K562 (cell line): Measurements from ENCODE around the gene CMSS1. TPM values are rescaled to one million over a fixed set of nuclear protein-coding genes. Genes with fewer than 3 reads are reported as not detected.

Experiments used
- ATAC-seq: fragments of 200-7000 bp; cut with Tn5 transposase; 3 replicates; pipeline ENCODE4 v1.9.1; 2020; ENCODE audit warnings: moderate library complexity
- BruUV-seq: library from RNA; stranded (reverse); fragments of 400-500 nt; replicated peaks from 2 replicates; lab custom pipeline; 2021; lab: Mats Ljungman, UMichigan
- CTCF ChIA-PET: fragments of 300-600 bp; formaldehyde crosslinking; extraction: SDS; loops from one replicate; lab custom pipeline; 2021; ENCODE audit warnings: low intra/inter-chr PET ratio; lab: Yijun Ruan, JAX
- POLR2A ChIA-PET: fragments of 300-600, 350-650 bp; sonication (Branson Sonifier 250); formaldehyde crosslinking; extraction: SDS; loops from one replicate; lab custom pipeline; 2021; ENCODE audit warnings: antibody characterized with exemption, inconsistent platforms; lab: Yijun Ruan, JAX
- DNase-seq, 4 experiments: peaks; one replicate each; pipeline versions ENCODE4 v3.0.0 to v3.0.0-alpha.2; 2011 to 2018; ENCODE audit warnings: low spot score in 3 of 4, mixed read lengths in 3 of 4; ENCODE audit errors: extremely low read depth in 1 of 4
- FAIRE-seq: peaks from 2 replicates; lab custom pipeline; 2011; peaks lifted over from hg19 to GRCh38; lab: Jason Lieb, UNC
- H2AFZ ChIP-seq: 2 replicates; pipeline ENCODE4 v1.6.0; 2011; ENCODE audit warnings: low read depth, low read length, control low read depth, inconsistent platforms
- H3K27ac ChIP-seq: fragments of 200-600 bp; 3 replicates; pipeline ENCODE4 v1.8.0; 2011; ENCODE audit warnings: low read depth, mild to moderate bottlenecking, control low read depth, inconsistent platforms, low read length, moderate library complexity, mixed read lengths; ENCODE audit errors: extremely low read depth
- H3K27me3 ChIP-seq, 2 experiments: fragments of 300-600 bp in 1 of 2; 2 replicates in 1 of 2; 3 replicates in 1 of 2; pipeline versions ENCODE4 v1.6.0 to v1.8.0; 2011; ENCODE audit warnings: inconsistent platforms in 2 of 2, low read length in 2 of 2, mild to moderate bottlenecking in 1 of 2, mixed read lengths in 1 of 2, moderate library complexity in 1 of 2; ENCODE audit not compliant: control insufficient read depth in 2 of 2, insufficient read depth in 2 of 2
- H3K36me3 ChIP-seq: fragments of 300-600 bp; 3 replicates; pipeline ENCODE4 v1.8.0; 2011; ENCODE audit warnings: mild to moderate bottlenecking, low read length, inconsistent platforms; ENCODE audit not compliant: control insufficient read depth, insufficient read depth
- H3K4me1 ChIP-seq, 2 experiments: fragments of 200-600 bp in 1 of 2; replicated peaks in 1 of 2; 2 replicates in 1 of 2; 3 replicates in 1 of 2; pipeline versions ENCODE4 v1.5.1 to v1.8.0; 2011; ENCODE audit warnings: inconsistent platforms in 2 of 2, low read length in 2 of 2, mild to moderate bottlenecking in 1 of 2, mixed read lengths in 1 of 2, moderate library complexity in 1 of 2; ENCODE audit not compliant: control insufficient read depth in 2 of 2, insufficient read depth in 2 of 2
- H3K4me2 ChIP-seq: 2 replicates; pipeline ENCODE4 v1.6.1; 2011; ENCODE audit warnings: low read length, control low read depth, inconsistent platforms, mixed read lengths; ENCODE audit not compliant: insufficient read depth
- H3K4me3 ChIP-seq: fragments of 200-600 bp; sonication (generic), shearing (Covaris generic); 2 replicates; pipeline ENCODE4 v1.5.1; 2016; ENCODE audit warnings: control low read depth, inconsistent platforms
- H3K79me2 ChIP-seq: fragments of 200-600 bp; 3 replicates; pipeline ENCODE4 v1.8.0; 2011; ENCODE audit warnings: low read length, inconsistent platforms; ENCODE audit not compliant: control insufficient read depth, insufficient read depth
- H3K9ac ChIP-seq, 2 experiments: 2 replicates each; pipeline versions ENCODE4 v1.6.0 to v1.6.1; 2011; ENCODE audit warnings: low read depth in 2 of 2, low read length in 2 of 2, control low read depth in 1 of 2, inconsistent platforms in 1 of 2, mild to moderate bottlenecking in 1 of 2, mixed read lengths in 1 of 2; ENCODE audit not compliant: insufficient read depth in 1 of 2
- H3K9me1 ChIP-seq: one replicate; pipeline ENCODE4 v1.6.0; 2011; ENCODE audit warnings: inconsistent platforms, mild to moderate bottlenecking, low read length, moderate library complexity; ENCODE audit not compliant: control insufficient read depth, insufficient read depth
- H3K9me3 ChIP-seq: replicated peaks from 2 replicates; pipeline ENCODE4 v1.5.1; 2011; ENCODE audit warnings: low read depth, low read length, inconsistent platforms; ENCODE audit not compliant: control insufficient read depth, insufficient read depth
- H4K20me1 ChIP-seq: replicated peaks from 2 replicates; pipeline ENCODE4 v1.6.1; 2011; ENCODE audit warnings: low read length, inconsistent platforms, mixed read lengths; ENCODE audit not compliant: control insufficient read depth, insufficient read depth
- CHD4 ChIP-seq: fragments of 200-600 bp; sonication (generic); IDR thresholded peaks from 3 replicates; pipeline ENCODE4 v1.6.1; 2012; ENCODE audit warnings: low read depth, mild to moderate bottlenecking, mixed read lengths, low read length, inconsistent platforms; ENCODE audit not compliant: insufficient read depth, insufficient replicate concordance, poor library complexity, severe bottlenecking
- CREM ChIP-seq: IDR thresholded peaks from 2 replicates; pipeline ENCODE4 v1.6.1; 2014; ENCODE audit warnings: antibody characterized with exemption, low read depth
- IFI16 ChIP-seq: fragments of 250-450 bp; sonication (Bioruptor Pico); IDR thresholded peaks from 2 replicates; pipeline ENCODE4 v2.1.2; 2022; ENCODE audit warnings: mild to moderate bottlenecking, inconsistent platforms
- MEIS2 ChIP-seq: fragments of 450-650 bp; IDR thresholded peaks from 2 replicates; pipeline ENCODE4 v1.6.1; 2014; ENCODE audit warnings: mild to moderate bottlenecking; ENCODE audit not compliant: partially characterized antibody
- POLR2A ChIP-seq: fragments of 450-650 bp; conservative IDR thresholded peaks from 2 replicates; pipeline ENCODE4 v1.6.1; 2016
- PTTG1 ChIP-seq: fragments of 450-650 bp; IDR thresholded peaks from 2 replicates; pipeline ENCODE4 v1.6.1; 2016; ENCODE audit warnings: low read depth, mild to moderate bottlenecking, missing genetic modification characterization, missing compliant biosample characterization
- ZNF41 ChIP-seq: fragments of 250-450 bp; sonication (Bioruptor Pico); conservative IDR thresholded peaks from 2 replicates; pipeline ENCODE4 v1.4.0; 2020; ENCODE audit warnings: mild to moderate bottlenecking
- ZNF507 ChIP-seq: conservative IDR thresholded peaks from 2 replicates; pipeline ENCODE4 v1.6.1; 2017; ENCODE audit warnings: missing genetic modification characterization, missing compliant biosample characterization
- WGBS: fragments of 100-300 bp; shearing (Covaris generic); methylation state at CpG from one replicate; pipeline ENCODE4 v1.1.6; 2016; ENCODE audit warnings: low coverage, mixed read lengths; ENCODE audit not compliant: insufficient coverage; ENCODE audit errors: missing lambda C conversion rate; 5-methylcytosine and 5-hydroxymethylcytosine counted together
- in situ Hi-C: fragments of 300-500 bp; cut with MboI; formaldehyde crosslinking; loops from 4 replicates; pipeline ENCODE4 v1.15.0; 2018; ENCODE audit warnings: inconsistent platforms, mixed read lengths
- intact Hi-C: fragments of 100-400 bp; cut with micrococcal nuclease; formaldehyde crosslinking; loops from 2 replicates; pipeline ENCODE4 v1.14.2; 2022
- polyA plus RNA-seq, 8 experiments: library from polyadenylated mRNA; depleted of rRNA in 4 of 8; stranded (reverse) in 5 of 8; unstranded in 3 of 8; fragments of >200 nt; fragmentation: Nextera tagmentation in 2 of 8; fragmentation: Illumina TruSeq in 1 of 8; extraction: Ambion mirVana in 2 of 8; extraction: Trizol in 1 of 8; gene quantifications; 2 replicates each; pipeline versions ENCODE4 v1.2.1 to v1.2.3, GENCODE V29; 2011 to 2014; ENCODE audit warnings: inconsistent platforms in 1 of 8, missing spikeins in 1 of 8
- total RNA-seq, 7 experiments: library from RNA; depleted of rRNA in 6 of 7; stranded (reverse); fragments of >200 nt in 6 of 7; fragmentation: Illumina TruSeq in 2 of 7; extraction: Trizol in 2 of 7; gene quantifications; 2 replicates each; pipeline versions ENCODE4 v1.2.1 to v1.2.3, GENCODE V29; 2011 to 2021; ENCODE audit warnings: low replicate concordance in 1 of 7
- TF ChIP-seq, protein P1 (sequence below): fragments of 450-650 bp; IDR thresholded peaks from 2 replicates; pipeline ENCODE4 v1.6.1; 2016; ENCODE audit warnings: mild to moderate bottlenecking
- TF ChIP-seq, protein P2 (sequence below): fragments of 450-650 bp; IDR thresholded peaks from 2 replicates; pipeline ENCODE4 v1.6.1; 2016; ENCODE audit warnings: missing biosample characterization, missing genetic modification characterization

Gene CMSS1
- total and polyA plus RNA-seq, 9 of the 15 experiments (the other 6 are each of a cell fraction or from before 2014, with no cell fraction given), result 46.9 to 109 (median 72.3) TPM

DNA sequence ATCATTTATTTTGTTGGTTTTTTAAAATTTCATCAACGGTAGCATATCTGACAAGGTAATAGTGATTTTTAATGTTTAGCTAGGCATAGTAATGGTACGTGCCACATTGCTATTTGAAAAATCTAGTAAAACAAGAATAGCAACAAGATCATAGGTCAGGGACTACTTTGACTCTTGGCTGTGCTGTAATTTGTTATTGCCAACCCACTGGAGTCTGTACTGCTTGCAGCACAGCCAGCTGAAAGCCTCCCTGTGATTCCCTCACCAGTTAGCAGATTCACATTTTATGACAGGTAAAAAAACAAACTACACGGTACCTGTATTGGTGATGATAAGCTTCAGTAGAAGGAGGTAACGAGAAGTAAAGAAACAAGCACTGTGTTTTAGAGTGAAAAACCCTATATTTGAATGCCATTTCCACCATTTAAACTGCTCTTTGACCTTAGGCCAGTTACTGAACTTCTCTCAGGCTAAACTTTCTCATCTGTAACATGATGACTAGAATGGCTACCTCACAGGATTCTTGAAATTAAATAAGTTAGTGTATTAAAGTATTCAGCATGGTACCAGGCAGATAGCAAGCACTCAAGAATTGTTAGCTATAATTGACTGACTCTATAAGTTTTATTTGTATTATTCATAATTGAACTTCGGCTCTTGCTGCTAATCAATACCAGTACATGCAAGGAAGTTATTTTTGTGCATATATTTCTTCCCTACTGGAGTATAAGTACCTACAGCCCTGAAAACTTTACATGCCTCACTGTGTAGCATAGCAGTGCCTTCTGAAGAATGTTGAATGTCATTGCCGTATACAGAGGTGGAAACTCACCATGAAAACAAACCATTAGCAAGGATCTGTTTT, 280.5 kb downstream of the CMSS1 start:
- Histone ChIP-seq H2AFZ (no peak overlapping the region), H4K20me1 (no peaks in the 10 kb centered on the region), H3K9me3 (no peaks in the 10 kb centered on the region; the same call in 1 of the 2 replicates), H3K36me3 (no peaks in the 10 kb centered on the region), H3K4me1 (no peaks in the 10 kb centered on the region), H3K27me3 (no peaks in the 10 kb centered on the region), H3K4me3 (no peak overlapping the region), H3K4me2 (no peak overlapping the region), H3K79me2 (no peaks in the 10 kb centered on the region), H3K9ac (no peak overlapping the region)
- no peak for ATAC-seq
- DNase-seq, result no peak
- intact Hi-C loops, result no loop called here
- in situ Hi-C loops, result no loop called here
- WGBS, result 84% methylated on average over 6 of the region's 6 CpGs
- CTCF ChIA-PET, result no interaction called here
- no peak for TF ChIP-seq PTTG1 (tag)
- TF ChIP-seq, protein P1, sequence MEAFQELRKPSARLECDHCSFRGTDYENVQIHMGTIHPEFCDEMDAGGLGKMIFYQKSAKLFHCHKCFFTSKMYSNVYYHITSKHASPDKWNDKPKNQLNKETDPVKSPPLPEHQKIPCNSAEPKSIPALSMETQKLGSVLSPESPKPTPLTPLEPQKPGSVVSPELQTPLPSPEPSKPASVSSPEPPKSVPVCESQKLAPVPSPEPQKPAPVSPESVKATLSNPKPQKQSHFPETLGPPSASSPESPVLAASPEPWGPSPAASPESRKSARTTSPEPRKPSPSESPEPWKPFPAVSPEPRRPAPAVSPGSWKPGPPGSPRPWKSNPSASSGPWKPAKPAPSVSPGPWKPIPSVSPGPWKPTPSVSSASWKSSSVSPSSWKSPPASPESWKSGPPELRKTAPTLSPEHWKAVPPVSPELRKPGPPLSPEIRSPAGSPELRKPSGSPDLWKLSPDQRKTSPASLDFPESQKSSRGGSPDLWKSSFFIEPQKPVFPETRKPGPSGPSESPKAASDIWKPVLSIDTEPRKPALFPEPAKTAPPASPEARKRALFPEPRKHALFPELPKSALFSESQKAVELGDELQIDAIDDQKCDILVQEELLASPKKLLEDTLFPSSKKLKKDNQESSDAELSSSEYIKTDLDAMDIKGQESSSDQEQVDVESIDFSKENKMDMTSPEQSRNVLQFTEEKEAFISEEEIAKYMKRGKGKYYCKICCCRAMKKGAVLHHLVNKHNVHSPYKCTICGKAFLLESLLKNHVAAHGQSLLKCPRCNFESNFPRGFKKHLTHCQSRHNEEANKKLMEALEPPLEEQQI, result no peak
- TF ChIP-seq CREM, result no peak
- TF ChIP-seq, protein P2, sequence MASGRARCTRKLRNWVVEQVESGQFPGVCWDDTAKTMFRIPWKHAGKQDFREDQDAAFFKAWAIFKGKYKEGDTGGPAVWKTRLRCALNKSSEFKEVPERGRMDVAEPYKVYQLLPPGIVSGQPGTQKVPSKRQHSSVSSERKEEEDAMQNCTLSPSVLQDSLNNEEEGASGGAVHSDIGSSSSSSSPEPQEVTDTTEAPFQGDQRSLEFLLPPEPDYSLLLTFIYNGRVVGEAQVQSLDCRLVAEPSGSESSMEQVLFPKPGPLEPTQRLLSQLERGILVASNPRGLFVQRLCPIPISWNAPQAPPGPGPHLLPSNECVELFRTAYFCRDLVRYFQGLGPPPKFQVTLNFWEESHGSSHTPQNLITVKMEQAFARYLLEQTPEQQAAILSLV (tag), result no peak
- TF ChIP-seq ZNF41, result no peak
- TF ChIP-seq POLR2A, result no peak
- no peak for TF ChIP-seq MEIS2
- no peak for TF ChIP-seq ZNF507 (tag)
- no peak for TF ChIP-seq CHD4
- TF ChIP-seq IFI16 (CRISPR knock-in tag), result no peak
- TF ChIP-seq, all 486 proteins: peak for 0
- no peaks in the 10 kb centered on the region for H3K9me1 ChIP-seq
- H3K27ac ChIP-seq, result no peak overlapping the region
- POLR2A ChIA-PET, result interaction anchor here (0.6 kb wide), 1 partner anchor 13 kb away, joined by 3 read pairs; no protein-coding TSS in a partner anchor
- FAIRE-seq, result no peak
- no TSS peak for BruUV-seq
